ENCODE measurements around the gene ZNF280B.
A peak's percentile ranks its signal among the peaks of the same experiment; 100 is the strongest.
"Not testable (repeated sequence)": the region's sequence is repeated elsewhere in the genome, so short reads cannot be mapped to it uniquely, and the experiment has no call there.

ZNF280B gene

GRCh38 chr22:22507743-22508273, 734 bp downstream of the ZNF280B start:
- peak overlapping the region; percentile 23; the same call in 1 of the 2 replicates for H2AFZ ChIP-seq (ENCODE audit: low read length)
- peak overlapping the region; percentile 87 for H3K4me3 ChIP-seq (ENCODE audit: low read depth, low read length, poor library complexity, severe bottlenecking)
- peak overlapping the region; percentile 85 for H3K9ac ChIP-seq (ENCODE audit: low read length)
- peaks cover 41% of the 10 kb centered on the region for H3K36me3 ChIP-seq (ENCODE audit: insufficient read depth, low read length)
- H3K27ac ChIP-seq (ENCODE audit: low read depth, low read length, poor library complexity, severe bottlenecking) = no peak overlapping the region
- H3K9me2 ChIP-seq (ENCODE audit: low read depth, low read length) = no peaks in the 10 kb centered on the region
- H4K20me1 ChIP-seq (ENCODE audit: insufficient read depth, low read length) = no peaks in the 10 kb centered on the region
- H3K27me3 ChIP-seq (ENCODE audit: insufficient read depth, low read length) = no peaks in the 10 kb centered on the region
- H3K4me1 ChIP-seq (ENCODE audit: insufficient read depth, low read length, severe bottlenecking) = peaks cover 16% of the 10 kb centered on the region
- H3K9me3 ChIP-seq (ENCODE audit: low read length) = peaks cover 6% of the 10 kb centered on the region
- TF ChIP-seq EZH2 (IDR thresholded peaks at IDR 0.05; ENCODE audit: borderline replicate concordance, low read length) (no peak), CTCF (IDR thresholded peaks at IDR 0.05; ENCODE audit: low read length) (no peak)
- H3K4me2 ChIP-seq (ENCODE audit: low read length) = peak overlapping the region; percentile 91
- no peaks in the 10 kb centered on the region for H3F3A ChIP-seq (ENCODE audit: insufficient read depth, low read length)
- no peaks in the 10 kb centered on the region for H3K79me2 ChIP-seq (ENCODE audit: insufficient read depth, low read length)

- Histone ChIP-seq H3K4me1 (ENCODE audit: insufficient read depth, low read length, severe bottlenecking) (peaks cover 16% of the 10 kb centered on the region), H3K79me2 (ENCODE audit: insufficient read depth, low read length) (no peaks in the 10 kb centered on the region), H3K9ac (ENCODE audit: low read length) (no peak overlapping the region), H3K9me3 (ENCODE audit: low read length) (peaks cover 6% of the 10 kb centered on the region), H3K9me2 (ENCODE audit: low read depth, low read length) (no peaks in the 10 kb centered on the region), H3K4me3 (ENCODE audit: low read depth, low read length, poor library complexity, severe bottlenecking) (no peak overlapping the region), H3K4me2 (ENCODE audit: low read length) (no peak overlapping the region), H2AFZ (ENCODE audit: low read length) (no peak overlapping the region), H3F3A (ENCODE audit: insufficient read depth, low read length) (no peaks in the 10 kb centered on the region), H4K20me1 (ENCODE audit: insufficient read depth, low read length) (no peaks in the 10 kb centered on the region), H3K36me3 (ENCODE audit: insufficient read depth, low read length) (peaks cover 49% of the 10 kb centered on the region), H3K27me3 (ENCODE audit: insufficient read depth, low read length) (no peaks in the 10 kb centered on the region), H3K27ac (ENCODE audit: low read depth, low read length, poor library complexity, severe bottlenecking) (no peak overlapping the region)
- TF ChIP-seq CTCF (IDR thresholded peaks at IDR 0.05; ENCODE audit: low read length) (no peak), EZH2 (IDR thresholded peaks at IDR 0.05; ENCODE audit: borderline replicate concordance, low read length) (no peak)
These were observed 1.8 kb downstream of the ZNF280B start for GRCh38 chr22:22506736-22507135.

- Histone ChIP-seq H3K36me3 (ENCODE audit: insufficient read depth, low read length) (peaks cover 39% of the 10 kb centered on the region), H3K9me2 (ENCODE audit: low read depth, low read length) (no peaks in the 10 kb centered on the region), H3K4me2 (ENCODE audit: low read length) (no peak overlapping the region), H4K20me1 (ENCODE audit: insufficient read depth, low read length) (no peaks in the 10 kb centered on the region), H2AFZ (ENCODE audit: low read length) (no peak overlapping the region), H3K79me2 (ENCODE audit: insufficient read depth, low read length) (0 out of 2 replicates have a peak, but pooled peaks cover 2% of the 10 kb centered on the region), H3K27ac (ENCODE audit: low read depth, low read length, poor library complexity, severe bottlenecking) (no peak overlapping the region), H3K27me3 (ENCODE audit: insufficient read depth, low read length) (no peaks in the 10 kb centered on the region), H3K4me3 (ENCODE audit: low read depth, low read length, poor library complexity, severe bottlenecking) (no peak overlapping the region), H3K4me1 (ENCODE audit: insufficient read depth, low read length, severe bottlenecking) (no peaks in the 10 kb centered on the region), H3K9ac (ENCODE audit: low read length) (no peak overlapping the region), H3K9me3 (ENCODE audit: low read length) (no peaks in the 10 kb centered on the region), H3F3A (ENCODE audit: insufficient read depth, low read length) (no peaks in the 10 kb centered on the region)
- TF ChIP-seq CTCF (IDR thresholded peaks at IDR 0.05; ENCODE audit: low read length) = no peak
- TF ChIP-seq EZH2 (IDR thresholded peaks at IDR 0.05; ENCODE audit: borderline replicate concordance, low read length) = no peak
These were observed 10.3 kb downstream of the ZNF280B start for GRCh38 chr22:22498267-22498666.

DNA sequence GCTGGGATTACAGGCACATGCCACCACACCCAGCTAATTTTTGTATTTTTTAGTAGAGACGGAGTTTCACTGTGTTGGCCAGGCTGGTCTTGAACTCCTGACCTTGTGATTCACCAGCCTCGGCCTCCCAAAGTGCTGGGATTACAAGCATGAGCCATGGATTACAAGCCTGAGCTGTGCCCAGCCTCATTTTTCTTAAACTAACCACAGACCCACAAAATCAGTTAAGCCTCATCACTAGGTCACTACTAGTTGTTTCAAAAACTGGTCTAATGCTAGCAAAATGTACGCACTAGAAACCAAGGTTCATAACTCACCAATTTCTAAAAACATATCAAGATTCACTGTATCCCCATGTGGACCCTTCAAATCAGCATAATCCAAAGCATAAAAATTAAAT, 17.0 kb downstream of the ZNF280B start:
- H3K27ac ChIP-seq (ENCODE audit: low read depth, low read length, poor library complexity, severe bottlenecking); H3F3A ChIP-seq (ENCODE audit: insufficient read depth, low read length); H3K9ac ChIP-seq (ENCODE audit: low read length); H2AFZ ChIP-seq (ENCODE audit: low read length); H3K4me3 ChIP-seq (ENCODE audit: low read depth, low read length, poor library complexity, severe bottlenecking); H3K27me3 ChIP-seq (ENCODE audit: insufficient read depth, low read length); H3K9me2 ChIP-seq (ENCODE audit: low read depth, low read length); H3K4me2 ChIP-seq (ENCODE audit: low read length); H3K4me1 ChIP-seq (ENCODE audit: insufficient read depth, low read length, severe bottlenecking); H3K79me2 ChIP-seq (ENCODE audit: insufficient read depth, low read length); H4K20me1 ChIP-seq (ENCODE audit: insufficient read depth, low read length); H3K9me3 ChIP-seq (ENCODE audit: low read length): not testable (repeated sequence)
- H3K36me3 ChIP-seq (ENCODE audit: insufficient read depth, low read length) = peaks cover 73% of the 10 kb centered on the region

Data from OCI-LY1 (cell line).